Karpas-422 (cell line): ENCODE measurements around the gene CEP20. TPM values are rescaled to one million over a fixed set of nuclear protein-coding genes. Genes with fewer than 3 reads are reported as not detected.
A peak's percentile ranks its signal among the peaks of the same experiment; 100 is the strongest.

ENCODE experiments used
- DNase-seq: peaks from one replicate; pipeline ENCODE4 v3.0.0-alpha.2; 2015
- H2AFZ ChIP-seq: fragments of 200-600 bp; sonication (generic); 2 replicates; pipeline ENCODE4 v1.6.1; 2014; ENCODE audit warnings: antibody characterized with exemption, low read length, mixed read lengths
- H3K27ac ChIP-seq: fragments of 200-600 bp; sonication (generic); 2 replicates; pipeline ENCODE4 v1.5.1; 2014; ENCODE audit warnings: mild to moderate bottlenecking, low read length, moderate library complexity
- H3K27me3 ChIP-seq: fragments of 200-600 bp; sonication (generic); 2 replicates; pipeline ENCODE4 v1.6.1; 2014; ENCODE audit warnings: low read length, mixed read lengths
- H3K36me3 ChIP-seq: fragments of 200-600 bp; sonication (generic); 2 replicates; pipeline ENCODE4 v1.6.1; 2014; ENCODE audit warnings: low read length, mixed read lengths; ENCODE audit not compliant: insufficient read depth
- H3K4me1 ChIP-seq: fragments of 200-600 bp; sonication (generic); 2 replicates; pipeline ENCODE4 v1.6.1; 2014; ENCODE audit warnings: mild to moderate bottlenecking, low read length, mixed read lengths
- H3K4me2 ChIP-seq: fragments of 200-600 bp; sonication (generic); 2 replicates; pipeline ENCODE4 v1.6.1; 2014; ENCODE audit warnings: low read length, low read depth, mild to moderate bottlenecking; ENCODE audit not compliant: poor library complexity, severe bottlenecking
- H3K4me3 ChIP-seq: fragments of 200-600 bp; sonication (generic); 2 replicates; pipeline ENCODE4 v1.5.1; 2014; ENCODE audit warnings: mild to moderate bottlenecking, antibody characterized with exemption, low read length, mixed read lengths
- H3K79me2 ChIP-seq: fragments of 200-600 bp; sonication (generic); 2 replicates; pipeline ENCODE4 v1.6.1; 2014; ENCODE audit warnings: mild to moderate bottlenecking, low read length, mixed read lengths
- H3K9ac ChIP-seq: fragments of 200-600 bp; sonication (generic); 2 replicates; pipeline ENCODE4 v1.6.0; 2014; ENCODE audit warnings: low read length
- H3K9me2 ChIP-seq: fragments of 200-600 bp; sonication (generic), shearing (Covaris generic); replicated peaks from 2 replicates; pipeline ENCODE4 v1.6.0; 2014; ENCODE audit warnings: mild to moderate bottlenecking, low read length, moderate library complexity; ENCODE audit not compliant: insufficient read depth
- H3K9me3 ChIP-seq: fragments of 300-700, 200-600 bp; sonication (generic); 2 replicates; pipeline ENCODE4 v1.6.1; 2014; ENCODE audit warnings: low read length, mixed read lengths
- H4K20me1 ChIP-seq: fragments of 200-600 bp; sonication (generic); 2 replicates; pipeline ENCODE4 v1.6.1; 2014; ENCODE audit warnings: mild to moderate bottlenecking, antibody characterized with exemption, low read length, low read depth; ENCODE audit not compliant: insufficient read depth
- total RNA-seq: library from RNA; depleted of rRNA; stranded (reverse); fragments of >200 nt; shearing (Covaris generic); gene quantifications from 2 replicates; pipeline ENCODE4 v1.2.3, GENCODE V29; 2014; ENCODE audit warnings: low replicate concordance

Gene CEP20
- total RNA-seq, 1 experiment from 2014 or later = 45.3 TPM

DNA sequence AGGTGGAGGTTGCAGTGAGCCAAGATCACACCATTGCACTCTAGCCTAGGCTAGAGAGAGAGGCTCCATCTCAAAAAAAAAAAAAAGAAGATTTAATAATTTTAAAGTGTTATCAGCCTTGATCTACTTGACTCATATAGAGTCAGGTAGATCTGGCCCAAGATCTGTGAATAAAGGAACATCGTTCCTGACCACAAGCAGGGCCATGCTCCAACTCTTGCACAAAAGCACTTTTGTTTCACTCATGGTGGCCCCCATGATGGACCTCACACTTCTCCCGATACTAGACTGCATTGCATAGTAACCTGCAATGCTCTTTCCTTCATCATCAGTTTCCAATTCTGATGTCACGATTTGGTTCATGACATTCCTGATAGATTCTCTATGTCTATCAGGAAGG is 26.4 kb downstream of the CEP20 start:
- Histone ChIP-seq H3K9me3 (no peaks in the 10 kb centered on the region), H3K9me2 (no peaks in the 10 kb centered on the region), H3K4me3 (no peak overlapping the region), H3K4me2 (no peak overlapping the region), H3K4me1 (peaks cover 4% of the 10 kb centered on the region; the same call in 1 of the 2 replicates), H2AFZ (no peak overlapping the region), H3K9ac (no peak overlapping the region), H3K27ac (no peak overlapping the region), H4K20me1 (no peaks in the 10 kb centered on the region), H3K36me3 (peaks cover 7% of the 10 kb centered on the region; the same call in 1 of the 2 replicates), H3K79me2 (no peaks in the 10 kb centered on the region), H3K27me3 (no peaks in the 10 kb centered on the region)
- no peak for DNase-seq

DNA sequence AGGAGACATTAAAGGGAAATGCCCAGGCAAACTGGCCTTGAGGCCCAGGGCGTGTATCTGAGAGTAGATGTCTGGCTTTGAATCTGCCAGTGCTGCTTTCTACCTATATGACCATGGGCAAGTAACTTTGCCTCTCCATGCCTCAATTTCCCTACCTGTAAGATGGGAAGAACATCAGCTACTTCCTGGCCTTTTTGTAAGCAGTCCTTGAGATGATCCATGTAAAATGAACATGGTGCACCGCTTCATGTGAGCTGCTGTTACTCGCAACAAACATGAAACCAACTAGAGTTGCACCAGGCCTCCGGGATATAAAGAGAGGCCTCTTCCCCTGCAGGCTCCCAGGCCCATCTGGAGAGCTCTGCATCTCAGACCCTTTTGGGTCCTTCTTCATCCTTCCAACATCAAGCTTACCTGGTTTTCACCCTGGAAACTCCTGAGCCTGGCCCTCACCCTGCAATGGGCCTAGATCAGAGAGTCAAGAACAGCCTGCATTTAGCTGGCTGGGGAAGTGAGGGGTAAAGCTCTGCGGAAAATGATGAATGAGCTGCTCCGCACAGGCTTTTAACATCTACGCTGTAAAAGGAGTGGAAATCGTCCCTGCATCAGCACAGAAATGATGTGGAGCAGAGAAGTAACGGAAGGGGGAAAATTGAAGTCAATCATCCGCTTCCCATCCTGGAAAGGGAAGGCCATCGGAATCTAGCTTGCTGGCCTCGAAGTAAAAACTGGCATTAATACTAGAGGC is 29.3 kb downstream of the CEP20 start:
- no peak overlapping the region for H3K4me2 ChIP-seq
- no peak overlapping the region for H3K27ac ChIP-seq
- H3K9me3 ChIP-seq = no peaks in the 10 kb centered on the region
- no peaks in the 10 kb centered on the region for H3K79me2 ChIP-seq
- no peaks in the 10 kb centered on the region for H3K27me3 ChIP-seq
- H2AFZ ChIP-seq = no peak overlapping the region
- H4K20me1 ChIP-seq = no peaks in the 10 kb centered on the region
- H3K9ac ChIP-seq = no peak overlapping the region
- H3K9me2 ChIP-seq = no peaks in the 10 kb centered on the region
- no peaks in the 10 kb centered on the region for H3K36me3 ChIP-seq
- no peak for DNase-seq
- peaks cover 24% of the 10 kb centered on the region for H3K4me1 ChIP-seq
- H3K4me3 ChIP-seq = no peak overlapping the region

DNA sequence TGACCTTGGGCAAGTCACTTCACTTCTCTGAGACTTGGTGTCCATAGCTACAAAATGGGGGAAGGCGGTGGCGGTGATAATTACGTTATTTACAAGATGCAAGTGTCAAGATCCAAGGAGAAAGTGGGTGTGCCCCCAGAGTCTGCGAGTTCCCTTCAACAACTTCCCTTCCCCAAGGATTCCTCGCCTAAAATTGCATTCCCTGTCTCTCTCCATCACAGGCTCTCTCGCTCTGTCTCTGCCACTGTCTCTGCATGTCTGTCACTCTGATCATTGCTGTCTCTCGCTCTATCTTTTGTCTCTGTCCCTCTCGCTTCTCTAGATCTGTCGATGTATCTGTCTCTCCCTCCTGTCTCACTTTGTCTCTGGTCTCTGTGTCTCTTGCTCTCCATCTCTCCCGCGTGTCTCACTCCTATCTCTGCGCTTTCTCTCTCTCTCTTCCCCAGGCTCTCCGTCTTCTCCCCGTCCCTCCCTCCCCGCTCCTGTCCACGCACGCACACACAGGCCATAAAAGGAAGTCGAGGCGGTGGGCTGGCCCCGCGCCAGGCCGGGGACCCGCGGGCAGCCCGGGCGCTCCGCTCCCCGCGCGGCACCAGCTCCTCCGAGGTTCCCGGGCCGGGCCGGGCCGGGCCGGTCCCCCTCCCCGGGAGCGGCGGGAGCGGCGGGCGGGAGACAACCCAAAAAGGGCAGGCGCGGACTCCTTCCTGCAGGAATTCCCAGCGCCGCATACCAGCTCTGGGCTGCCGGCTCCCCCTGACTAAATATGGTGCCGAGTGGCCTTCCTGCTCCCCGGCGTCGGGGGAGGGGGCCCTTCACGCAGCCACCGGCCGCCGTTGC is 30.5 kb downstream of the CEP20 start:
- Histone ChIP-seq H3K4me2 (no peak overlapping the region), H3K4me1 (peaks cover 24% of the 10 kb centered on the region), H3K9me3 (no peaks in the 10 kb centered on the region), H3K27ac (no peak overlapping the region), H3K9ac (no peak overlapping the region), H3K36me3 (no peaks in the 10 kb centered on the region), H3K27me3 (no peaks in the 10 kb centered on the region), H4K20me1 (no peaks in the 10 kb centered on the region), H3K9me2 (no peaks in the 10 kb centered on the region), H3K79me2 (no peaks in the 10 kb centered on the region), H3K4me3 (no peak overlapping the region), H2AFZ (no peak overlapping the region)
- no peak for DNase-seq

DNA sequence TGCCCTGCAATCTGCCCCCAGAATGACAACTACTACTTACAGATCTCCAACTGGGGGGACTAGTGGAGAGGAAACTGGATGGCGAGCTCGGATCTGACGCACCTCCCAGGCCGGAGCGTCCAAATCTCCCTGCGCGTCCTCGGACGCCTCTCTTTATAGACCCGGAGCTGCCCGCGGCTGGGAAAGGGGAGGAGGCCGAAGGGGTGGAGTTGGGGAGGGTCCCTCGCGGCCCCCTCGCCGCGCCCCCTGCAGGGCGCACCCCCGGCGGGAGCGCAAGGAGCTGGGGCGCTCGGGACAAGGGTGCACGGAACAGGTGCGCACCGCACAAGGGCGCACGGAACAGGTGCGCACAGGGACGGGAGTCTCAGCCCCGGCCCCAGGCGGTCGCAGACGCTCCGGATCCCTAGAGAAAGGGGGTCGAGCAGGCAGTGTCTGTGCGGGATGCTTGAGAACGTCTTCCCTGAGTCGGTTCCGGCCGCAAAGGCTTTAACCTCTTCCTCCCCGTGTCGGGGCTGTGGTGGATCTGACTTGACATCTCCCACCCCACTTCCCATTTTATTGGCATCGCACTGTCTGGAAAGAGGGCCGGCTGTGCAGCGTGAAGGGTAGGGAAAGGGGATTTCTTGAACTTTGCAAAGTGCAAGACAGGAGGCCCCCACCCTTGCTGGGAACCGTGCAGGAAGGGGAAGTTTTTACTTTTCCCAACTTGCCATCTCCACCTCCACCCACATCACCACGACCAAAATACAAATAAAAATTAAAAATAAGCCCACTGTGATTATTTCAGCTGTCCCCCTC is 31.3 kb downstream of the CEP20 start, which contains the start of gene MYH11:
MYH11 (minus strand) TSS at position 128 of the 798 bp plus-strand sequence. CDS start 18,776 bp downstream, outside the sequence.
- Histone ChIP-seq H3K4me2 (peak within 1 kb of the TSS; percentile 47), H4K20me1 (no peaks in the 10 kb centered on the region), H3K27me3 (no peaks in the 10 kb centered on the region), H3K9me2 (no peaks in the 10 kb centered on the region), H3K36me3 (no peaks in the 10 kb centered on the region), H3K9me3 (no peaks in the 10 kb centered on the region), H3K4me3 (no peak within 1 kb of the TSS), H3K4me1 (peaks cover 24% of the 10 kb centered on the region), H3K79me2 (no peaks in the 10 kb centered on the region), H3K9ac (no peak within 1 kb of the TSS), H2AFZ (no peak within 1 kb of the TSS), H3K27ac (no peak within 1 kb of the TSS)
- no peak for DNase-seq

DNA sequence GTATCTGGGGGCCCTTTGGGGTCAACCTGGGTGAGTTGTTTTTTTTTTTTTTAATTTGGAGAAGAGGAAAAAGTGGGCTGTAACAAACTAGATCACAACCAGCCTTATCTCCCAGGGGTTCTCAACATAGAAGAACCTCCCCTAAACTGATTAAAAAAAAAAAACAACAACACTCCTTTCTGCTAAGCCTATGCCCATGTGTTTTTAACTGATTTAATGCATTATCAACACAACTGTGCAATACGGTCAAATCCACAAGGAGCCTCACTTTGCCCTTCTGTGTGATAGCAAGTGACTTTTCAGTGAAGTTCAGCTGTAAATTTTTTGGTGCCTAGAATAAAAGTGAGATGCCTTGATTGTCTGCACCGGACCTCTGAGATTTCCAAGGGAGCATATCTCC is 32.2 kb downstream of the CEP20 start:
- Histone ChIP-seq H3K4me2 (peak overlapping the region; percentile 47), H3K9me3 (no peaks in the 10 kb centered on the region), H3K4me3 (no peak overlapping the region), H3K27ac (no peak overlapping the region), H4K20me1 (no peaks in the 10 kb centered on the region), H3K9me2 (no peaks in the 10 kb centered on the region), H3K27me3 (no peaks in the 10 kb centered on the region), H3K9ac (no peak overlapping the region), H3K79me2 (no peaks in the 10 kb centered on the region), H3K36me3 (no peaks in the 10 kb centered on the region), H2AFZ (no peak overlapping the region), H3K4me1 (peaks cover 24% of the 10 kb centered on the region)
- no peak for DNase-seq

DNA sequence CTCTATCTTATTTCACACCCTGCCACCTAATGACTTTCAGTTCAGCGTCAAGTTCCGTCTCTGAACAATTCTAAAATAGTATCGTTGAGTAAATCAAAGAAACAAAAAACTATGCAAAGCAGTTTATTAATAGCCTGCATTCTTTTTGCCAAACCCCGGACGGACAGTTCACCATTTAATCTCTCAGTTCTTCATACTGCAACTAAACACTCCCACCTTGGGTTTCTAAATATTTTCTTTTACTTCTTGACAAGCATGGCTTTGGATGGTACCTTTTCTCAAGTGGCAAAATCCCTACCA is 32.7 kb downstream of the CEP20 start:
- no peaks in the 10 kb centered on the region for H3K36me3 ChIP-seq
- peaks cover 24% of the 10 kb centered on the region for H3K4me1 ChIP-seq
- no peaks in the 10 kb centered on the region for H3K27me3 ChIP-seq
- H3K4me3 ChIP-seq = no peak overlapping the region
- no peaks in the 10 kb centered on the region for H3K9me3 ChIP-seq
- H3K4me2 ChIP-seq = peak overlapping the region; percentile 47
- no peak overlapping the region for H2AFZ ChIP-seq
- H4K20me1 ChIP-seq = no peaks in the 10 kb centered on the region
- H3K27ac ChIP-seq = no peak overlapping the region
- H3K9ac ChIP-seq = no peak overlapping the region
- DNase-seq = peak; percentile 57
- no peaks in the 10 kb centered on the region for H3K9me2 ChIP-seq
- H3K79me2 ChIP-seq = no peaks in the 10 kb centered on the region

DNA sequence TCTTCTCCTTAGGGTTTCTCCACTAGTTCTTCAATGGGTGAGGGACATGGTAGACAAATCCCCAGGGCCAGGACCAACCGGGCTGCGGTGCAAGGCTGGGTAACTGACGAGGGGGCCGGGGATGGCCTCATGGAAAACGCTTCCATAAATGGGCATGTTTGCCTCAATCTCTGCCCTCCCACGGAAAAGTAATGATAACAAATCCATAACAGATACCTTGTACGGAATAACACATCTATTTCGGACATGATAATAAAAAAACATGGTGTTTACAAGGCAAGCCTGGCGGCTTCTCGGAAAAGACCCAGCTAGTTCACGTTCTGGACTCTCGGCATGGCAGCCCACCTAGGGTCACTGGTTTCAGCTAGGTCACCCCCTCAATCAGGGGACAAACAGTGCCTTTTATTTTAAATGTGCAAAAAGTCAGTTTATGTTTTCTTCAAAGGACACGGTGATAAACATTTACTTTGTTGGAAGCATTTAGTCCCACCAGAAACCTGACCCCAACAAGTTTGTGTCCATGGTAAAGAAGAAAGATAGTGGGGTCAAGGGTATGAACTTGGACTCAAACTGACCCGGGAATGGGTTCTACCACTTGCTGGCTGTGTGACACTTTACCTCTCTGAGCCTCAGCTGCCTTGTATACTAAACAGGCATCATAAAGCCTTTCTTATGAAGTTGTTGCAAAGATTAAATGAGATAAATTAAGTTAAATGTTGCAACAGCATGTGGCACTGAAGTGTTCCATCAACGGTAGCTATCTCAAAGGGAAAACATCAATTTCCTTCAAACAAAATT is 33.3 kb downstream of the CEP20 start:
- no peaks in the 10 kb centered on the region for H3K27me3 ChIP-seq
- H3K9me2 ChIP-seq = no peaks in the 10 kb centered on the region
- no peaks in the 10 kb centered on the region for H3K9me3 ChIP-seq
- peak overlapping the region; percentile 47 for H3K4me2 ChIP-seq
- H3K9ac ChIP-seq = no peak overlapping the region
- H3K27ac ChIP-seq = no peak overlapping the region
- no peak overlapping the region for H3K4me3 ChIP-seq
- H3K36me3 ChIP-seq = no peaks in the 10 kb centered on the region
- peaks cover 24% of the 10 kb centered on the region for H3K4me1 ChIP-seq
- no peaks in the 10 kb centered on the region for H3K79me2 ChIP-seq
- H4K20me1 ChIP-seq = no peaks in the 10 kb centered on the region
- DNase-seq = no peak
- H2AFZ ChIP-seq = no peak overlapping the region
